Gastroesophageal sphincter (tissue), 4 donors: ENCODE measurements around the gene AKT3. TPM values are rescaled to one million over a fixed set of nuclear protein-coding genes. Genes with fewer than 3 reads are reported as not detected.

Experiments
- ATAC-seq: fragments of 150-250 bp; one replicate; pipeline ENCODE4 v1.9.1; 2016; ENCODE audit warnings: mild to moderate bottlenecking, moderate library complexity
- H3K27ac ChIP-seq, 4 donors: fragments of 200-600 bp; sonication (generic) in 3 of 4; 1 replicate in 3 of 4; 2 replicates in 1 of 4; pipeline ENCODE4 v1.5.1; 2016 to 2019
- H3K27me3 ChIP-seq: fragments of 200-600 bp; sonication (generic); one replicate; pipeline ENCODE4 v1.5.1; 2019
- H3K36me3 ChIP-seq, 2 donors: fragments of 200-600 bp; sonication (generic); one replicate each; pipeline ENCODE4 v1.5.1; 2019; ENCODE audit warnings: control low read depth in 1 of 2
- H3K4me1 ChIP-seq, 3 donors: fragments of 200-600 bp; sonication (generic); 1 replicate in 2 of 3; 2 replicates in 1 of 3; pipeline ENCODE4 v1.5.1; 2016 to 2019; ENCODE audit warnings: control low read depth in 2 of 3
- H3K4me3 ChIP-seq, 2 donors: fragments of 200-600 bp; sonication (generic); one replicate each; pipeline ENCODE4 v1.5.1; 2019; ENCODE audit warnings: mild to moderate bottlenecking in 1 of 2, moderate library complexity in 1 of 2
- H3K9me3 ChIP-seq, 3 donors: fragments of 200-600 bp; sonication (generic); one replicate each; pipeline ENCODE4 v1.5.1; 2017 to 2019; ENCODE audit warnings: control low read depth in 2 of 3
- EP300 ChIP-seq: sonication (generic); formaldehyde crosslinking; IDR thresholded peaks from one replicate; pipeline ENCODE4 v1.6.1; 2017; ENCODE audit warnings: antibody characterized with exemption, mild to moderate bottlenecking
- POLR2A ChIP-seq, 2 donors: fragments of 450-650 bp; IDR thresholded peaks; one replicate each; pipeline ENCODE4 v1.6.1; 2017; ENCODE audit warnings: antibody characterized with exemption in 2 of 2, mild to moderate bottlenecking in 2 of 2, moderate library complexity in 1 of 2
- POLR2AphosphoS5 ChIP-seq: sonication (generic); formaldehyde crosslinking; IDR thresholded peaks from one replicate; pipeline ENCODE4 v1.6.1; 2017; ENCODE audit warnings: antibody characterized with exemption
- WGBS, 2 donors: methylation state at CpG; one replicate each; pipeline ENCODE4 v1.1.5; 2018; ENCODE audit warnings: low coverage in 1 of 2; 5-methylcytosine and 5-hydroxymethylcytosine counted together
- total RNA-seq, 4 donors: library from RNA; depleted of rRNA; stranded (reverse); fragments of >200 nt; gene quantifications; one replicate each; pipeline ENCODE4 v1.1.0, GENCODE V29; 2016
- TF ChIP-seq, protein P1 (sequence below), 4 experiments: fragments of 200-600 bp in 2 of 4; fragments of 450-650 bp in 2 of 4; sonication (generic) in 1 of 4; IDR thresholded peaks; one replicate each; pipeline ENCODE4 v1.5.1; 2017 to 2019; ENCODE audit warnings: antibody characterized with exemption in 4 of 4, mild to moderate bottlenecking in 2 of 4, moderate library complexity in 2 of 4

Gene AKT3
- total RNA-seq, 4 donors from 2014 or later, result 72.8 to 102 (median 89.3) TPM

GRCh38 chr1:243792891-243793290 lies 57.2 kb downstream of the AKT3 start:
- ATAC-seq, result no peak
- WGBS, 2 donors, result 43 to 59% methylated on average over 3 of the region's 3 CpGs
- H3K27ac ChIP-seq, result peak overlapping the region in 3 of 4 donors; percentile 11 to 68 (median 61)

GRCh38 chr1:243792401-243792800 lies 57.6 kb downstream of the AKT3 start:
- no peak for ATAC-seq
- no peak overlapping the region for H3K4me3 ChIP-seq
- H3K9me3 ChIP-seq, result no peaks in the 10 kb centered on the region
- peak overlapping the region; percentile 11 to 68 (median 42) for H3K27ac ChIP-seq
- H3K4me1 ChIP-seq, result peaks cover 5 to 62% (median 20%) of the 10 kb centered on the region in 3 donors
- 66 to 69% methylated on average over 2 of the region's 2 CpGs for WGBS, 2 donors
- no peaks in the 10 kb centered on the region for H3K36me3 ChIP-seq
- no peak for TF ChIP-seq POLR2A (IDR thresholded peaks at IDR 0.05)
- no peak for TF ChIP-seq EP300
- TF ChIP-seq, protein P1, sequence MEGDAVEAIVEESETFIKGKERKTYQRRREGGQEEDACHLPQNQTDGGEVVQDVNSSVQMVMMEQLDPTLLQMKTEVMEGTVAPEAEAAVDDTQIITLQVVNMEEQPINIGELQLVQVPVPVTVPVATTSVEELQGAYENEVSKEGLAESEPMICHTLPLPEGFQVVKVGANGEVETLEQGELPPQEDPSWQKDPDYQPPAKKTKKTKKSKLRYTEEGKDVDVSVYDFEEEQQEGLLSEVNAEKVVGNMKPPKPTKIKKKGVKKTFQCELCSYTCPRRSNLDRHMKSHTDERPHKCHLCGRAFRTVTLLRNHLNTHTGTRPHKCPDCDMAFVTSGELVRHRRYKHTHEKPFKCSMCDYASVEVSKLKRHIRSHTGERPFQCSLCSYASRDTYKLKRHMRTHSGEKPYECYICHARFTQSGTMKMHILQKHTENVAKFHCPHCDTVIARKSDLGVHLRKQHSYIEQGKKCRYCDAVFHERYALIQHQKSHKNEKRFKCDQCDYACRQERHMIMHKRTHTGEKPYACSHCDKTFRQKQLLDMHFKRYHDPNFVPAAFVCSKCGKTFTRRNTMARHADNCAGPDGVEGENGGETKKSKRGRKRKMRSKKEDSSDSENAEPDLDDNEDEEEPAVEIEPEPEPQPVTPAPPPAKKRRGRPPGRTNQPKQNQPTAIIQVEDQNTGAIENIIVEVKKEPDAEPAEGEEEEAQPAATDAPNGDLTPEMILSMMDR (IDR thresholded peaks at IDR 0.05), result no peak
- no peak for TF ChIP-seq POLR2AphosphoS5
- H3K27me3 ChIP-seq, result no peaks in the 10 kb centered on the region

More at GRCh38 chr1:243792891-243793290, 57.2 kb downstream of the AKT3 start:
- no peaks in the 10 kb centered on the region for H3K36me3 ChIP-seq
- H3K4me3 ChIP-seq, result no peak overlapping the region
- no peaks in the 10 kb centered on the region for H3K9me3 ChIP-seq
- TF ChIP-seq POLR2A (IDR thresholded peaks at IDR 0.05) (no peak), EP300 (no peak)
- H3K4me1 ChIP-seq, result peaks cover 5 to 57% (median 20%) of the 10 kb centered on the region in 3 donors
- H3K27me3 ChIP-seq, result no peaks in the 10 kb centered on the region

DNA sequence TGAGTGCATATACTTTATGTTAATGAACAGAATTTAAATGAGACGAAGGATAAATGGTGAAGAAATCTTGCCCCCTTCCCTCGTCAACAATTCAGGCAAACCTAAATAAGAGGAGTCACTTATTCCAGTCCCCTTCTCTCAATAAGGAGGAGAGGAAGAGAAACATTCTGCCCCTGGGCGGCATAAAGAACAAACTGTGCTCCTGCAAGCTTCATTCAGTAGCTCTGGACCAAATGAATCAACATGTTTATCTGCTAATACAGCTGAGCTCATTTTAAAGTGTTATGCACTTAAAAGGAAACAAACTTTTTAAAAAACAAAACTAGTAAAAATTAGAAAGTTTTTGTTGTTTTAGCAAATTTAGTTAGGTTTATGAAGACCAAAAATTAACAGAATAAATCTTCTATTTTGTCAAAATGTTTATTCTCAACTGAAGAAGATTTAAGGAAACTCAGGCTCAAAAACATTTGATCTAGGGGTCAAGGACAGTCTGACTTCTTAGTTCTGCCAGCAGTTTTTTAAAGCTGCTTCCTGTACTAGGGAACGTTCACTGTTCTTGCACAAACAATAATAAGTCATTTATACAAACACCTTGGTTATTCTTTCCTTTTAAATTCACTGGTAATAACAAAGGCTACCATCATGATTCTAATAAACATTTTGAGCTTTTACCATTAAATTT lies 58.3 kb downstream of the AKT3 start:
- no peak overlapping the region for H3K4me3 ChIP-seq
- TF ChIP-seq POLR2A (IDR thresholded peaks at IDR 0.05) (no peak), POLR2AphosphoS5 (peak; percentile 79)
- H3K27me3 ChIP-seq, result no peaks in the 10 kb centered on the region
- H3K4me1 ChIP-seq, result peaks cover 5 to 68% (median 20%) of the 10 kb centered on the region in 3 donors
- peak; percentile 75 for ATAC-seq
- H3K9me3 ChIP-seq, result no peaks in the 10 kb centered on the region
- H3K27ac ChIP-seq, result peak overlapping the region; percentile 23 to 68 (median 58)
- no peaks in the 10 kb centered on the region for H3K36me3 ChIP-seq
- WGBS, 2 donors, result 48 to 49% methylated on average over 4 of the region's 4 CpGs

- Histone ChIP-seq H3K4me1 (peaks cover 5 to 82% (median 23%) of the 10 kb centered on the region in 3 donors), H3K27me3 (no peaks in the 10 kb centered on the region), H3K27ac (peak overlapping the region in 3 of 4 donors; percentile 55 to 68 (median 61)), H3K36me3 (no peaks in the 10 kb centered on the region), H3K9me3 (no peaks in the 10 kb centered on the region), H3K4me3 (no peak overlapping the region)
- no peak for ATAC-seq
- TF ChIP-seq, protein P1 (IDR thresholded peaks at IDR 0.05), result no peak
- WGBS, 2 donors, result 78 to 94% methylated on average over 2 to 3 of the region's 3 CpGs
Observed at GRCh38 chr1:243790404-243790803, 59.6 kb downstream of the AKT3 start.

- Histone ChIP-seq H3K27me3 (no peaks in the 10 kb centered on the region), H3K27ac (no peak overlapping the region), H3K4me1 (peaks cover 0 to 49% (median 13%) of the 10 kb centered on the region in 3 donors), H3K36me3 (no peaks in the 10 kb centered on the region), H3K4me3 (no peak overlapping the region), H3K9me3 (no peaks in the 10 kb centered on the region)
- WGBS, 2 donors, result 90 to 93% methylated on average over 3 of the region's 3 CpGs
- TF ChIP-seq POLR2A (IDR thresholded peaks at IDR 0.05) (no peak), EP300 (no peak), POLR2AphosphoS5 (no peak)
- TF ChIP-seq, protein P1 (IDR thresholded peaks at IDR 0.05), result no peak
- no peak for ATAC-seq
Observed at GRCh38 chr1:243786531-243786930, 63.5 kb downstream of the AKT3 start.

- peaks cover 0 to 29% (median 3%) of the 10 kb centered on the region in 3 donors for H3K4me1 ChIP-seq
- no peak for ATAC-seq
- TF ChIP-seq, protein P1 (IDR thresholded peaks at IDR 0.05), result no peak
Observed at GRCh38 chr1:243784506-243784905, 65.5 kb downstream of the AKT3 start.

More at GRCh38 chr1:243784506-243784905, 65.5 kb downstream of the AKT3 start:
- Histone ChIP-seq H3K27ac (no peak overlapping the region), H3K36me3 (no peaks in the 10 kb centered on the region), H3K9me3 (no peaks in the 10 kb centered on the region), H3K27me3 (no peaks in the 10 kb centered on the region), H3K4me3 (no peak overlapping the region)
- 83 to 92% methylated on average over 4 of the region's 8 CpGs for WGBS, 2 donors
